Cerebellar cortex (tissue), 1 donor: ENCODE results near the gene GTF2H4.

Experiments used
- DNase-seq: peaks from one replicate; pipeline ENCODE4 v3.0.0-alpha.2; 2015; ENCODE audit warnings: low spot score

Gene GTF2H4

GRCh38 chr6:30960907-30961673, 53.1 kb downstream of the GTF2H4 start:
- DNase-seq: no peak

GRCh38 chr6:30962716-30963115, 54.7 kb downstream of the GTF2H4 start:
- DNase-seq: no peak

- no peak for DNase-seq
These were observed 55.6 kb downstream of the GTF2H4 start for GRCh38 chr6:30963641-30964040.
